Duodenal mucosa (tissue), 2 donors: ENCODE results near the gene IDE.
"Not testable (repeated sequence)": the region's sequence is repeated elsewhere in the genome, so short reads cannot be mapped to it uniquely, and the experiment has no call there.

ENCODE experiments used
- H3K27ac ChIP-seq: one replicate; pipeline ENCODE4 v1.7.0; 2013; ENCODE audit warnings: low read depth, low read length
- H3K27me3 ChIP-seq, 2 donors: one replicate each; pipeline ENCODE4 v1.7.0; 2013; ENCODE audit warnings: low read length in 2 of 2, control low read depth in 1 of 2; ENCODE audit not compliant: insufficient read depth in 2 of 2, control insufficient read depth in 1 of 2
- H3K36me3 ChIP-seq, 2 donors: one replicate each; pipeline ENCODE4 v1.7.0; 2013; ENCODE audit warnings: low read length in 2 of 2, control low read depth in 1 of 2; ENCODE audit not compliant: insufficient read depth in 2 of 2, control insufficient read depth in 1 of 2
- H3K4me1 ChIP-seq, 2 donors: one replicate each; pipeline ENCODE4 v1.7.0; 2013; ENCODE audit warnings: low read length in 2 of 2, control low read depth in 1 of 2; ENCODE audit not compliant: insufficient read depth in 2 of 2, control insufficient read depth in 1 of 2
- H3K4me3 ChIP-seq, 2 donors: one replicate each; pipeline ENCODE4 v1.7.0; 2013; ENCODE audit warnings: low read length in 2 of 2, low read depth in 1 of 2
- H3K9ac ChIP-seq, 2 donors: one replicate each; pipeline ENCODE4 v1.7.0; 2013; ENCODE audit warnings: low read length in 2 of 2, low read depth in 1 of 2
- H3K9me3 ChIP-seq, 2 donors: one replicate each; pipeline ENCODE4 v1.7.0; 2013; ENCODE audit warnings: low read length in 2 of 2, control low read depth in 1 of 2; ENCODE audit not compliant: control insufficient read depth in 1 of 2

IDE gene

GRCh38 chr10:92470026-92470425, 103.9 kb downstream of the IDE start:
- peaks cover 27 to 49% of the 10 kb centered on the region in 2 donors for H3K36me3 ChIP-seq
- no peak overlapping the region for H3K9ac ChIP-seq
- H3K9me3 ChIP-seq: no peaks in the 10 kb centered on the region

GRCh38 chr10:92464364-92464763, 109.5 kb downstream of the IDE start:
- no peaks in the 10 kb centered on the region for H3K9me3 ChIP-seq
- no peaks in the 10 kb centered on the region for H3K4me1 ChIP-seq
- no peak overlapping the region for H3K27ac ChIP-seq
- H3K36me3 ChIP-seq: peaks cover 38 to 68% of the 10 kb centered on the region in 2 donors
- no peaks in the 10 kb centered on the region for H3K27me3 ChIP-seq
- no peak overlapping the region for H3K4me3 ChIP-seq
- H3K9ac ChIP-seq: no peak overlapping the region

More at GRCh38 chr10:92470026-92470425, 103.9 kb downstream of the IDE start:
- Histone ChIP-seq H3K4me3 (no peak overlapping the region), H3K27me3 (no peaks in the 10 kb centered on the region), H3K27ac (no peak overlapping the region), H3K4me1 (no peaks in the 10 kb centered on the region)

GRCh38 chr10:92463582-92463981, 110.3 kb downstream of the IDE start:
- Histone ChIP-seq H3K27me3 (no peaks in the 10 kb centered on the region), H3K4me3 (no peak overlapping the region), H3K9me3 (no peaks in the 10 kb centered on the region), H3K27ac (no peak overlapping the region), H3K9ac (no peak overlapping the region), H3K4me1 (no peaks in the 10 kb centered on the region), H3K36me3 (peaks cover 32 to 60% of the 10 kb centered on the region in 2 donors)

- H3K9me3 ChIP-seq, H3K4me3 ChIP-seq, H3K4me1 ChIP-seq, H3K27ac ChIP-seq, H3K9ac ChIP-seq, H3K27me3 ChIP-seq: not testable (repeated sequence)
- H3K36me3 ChIP-seq: peaks cover 32 to 40% of the 10 kb centered on the region in 2 donors
Measured at GRCh38 chr10:92454955-92455354, 118.9 kb downstream of the IDE start.

GRCh38 chr10:92452313-92452712, 121.6 kb downstream of the IDE start:
- Histone ChIP-seq H3K9me3 (no peaks in the 10 kb centered on the region), H3K9ac (no peak overlapping the region), H3K27me3 (no peaks in the 10 kb centered on the region), H3K4me1 (no peaks in the 10 kb centered on the region), H3K36me3 (peaks cover 32 to 35% of the 10 kb centered on the region in 2 donors), H3K4me3 (no peak overlapping the region), H3K27ac (no peak overlapping the region)

GRCh38 chr10:92451431-92451830, 122.5 kb downstream of the IDE start:
- Histone ChIP-seq H3K27me3 (no peaks in the 10 kb centered on the region), H3K4me1 (no peaks in the 10 kb centered on the region), H3K9ac (no peak overlapping the region), H3K9me3 (no peaks in the 10 kb centered on the region), H3K27ac (no peak overlapping the region), H3K4me3 (no peak overlapping the region), H3K36me3 (peaks cover 32% of the 10 kb centered on the region in 2 donors)

- Histone ChIP-seq H3K27ac (no peak overlapping the region), H3K9me3 (no peaks in the 10 kb centered on the region), H3K4me1 (no peaks in the 10 kb centered on the region), H3K27me3 (no peaks in the 10 kb centered on the region), H3K4me3 (no peak overlapping the region), H3K36me3 (peaks cover 27% of the 10 kb centered on the region in 2 donors), H3K9ac (no peak overlapping the region)
Measured at GRCh38 chr10:92450896-92451295, 123.0 kb downstream of the IDE start.

- no peaks in the 10 kb centered on the region for H3K27me3 ChIP-seq
- H3K9ac ChIP-seq: no peak overlapping the region
- no peaks in the 10 kb centered on the region for H3K9me3 ChIP-seq
- H3K27ac ChIP-seq: no peak overlapping the region
- no peaks in the 10 kb centered on the region for H3K36me3 ChIP-seq
- no peaks in the 10 kb centered on the region for H3K4me1 ChIP-seq
- H3K4me3 ChIP-seq: no peak overlapping the region
Measured at GRCh38 chr10:92440578-92440977, 133.3 kb downstream of the IDE start.

DNA sequence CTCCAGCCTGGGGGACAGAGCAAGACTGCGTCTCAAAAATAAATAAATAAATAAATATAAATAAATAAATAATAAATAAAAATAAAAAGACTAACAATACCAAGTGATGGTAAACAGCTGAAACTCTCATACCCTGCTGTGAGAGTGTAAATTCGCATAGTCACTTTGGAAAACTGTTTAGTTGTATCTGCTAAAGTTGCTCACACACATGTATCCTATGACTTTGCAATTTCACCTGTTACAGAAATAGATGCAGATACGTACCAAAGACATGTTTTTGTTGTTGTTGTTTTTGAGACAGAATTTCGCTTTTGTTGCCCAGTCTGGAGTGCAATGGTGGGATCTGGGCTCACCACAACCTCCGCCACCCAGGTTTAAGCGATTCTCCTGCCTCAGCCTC, 135.7 kb downstream of the IDE start:
- no peak overlapping the region for H3K9ac ChIP-seq
- H3K4me3 ChIP-seq: no peak overlapping the region
- no peaks in the 10 kb centered on the region for H3K27me3 ChIP-seq
- no peak overlapping the region for H3K27ac ChIP-seq
- no peaks in the 10 kb centered on the region for H3K4me1 ChIP-seq
- H3K36me3 ChIP-seq: no peaks in the 10 kb centered on the region
- no peaks in the 10 kb centered on the region for H3K9me3 ChIP-seq

GRCh38 chr10:92436611-92437010, 137.3 kb downstream of the IDE start:
- Histone ChIP-seq H3K9ac (no peak overlapping the region), H3K27me3 (no peaks in the 10 kb centered on the region), H3K4me3 (no peak overlapping the region), H3K4me1 (no peaks in the 10 kb centered on the region), H3K9me3 (no peaks in the 10 kb centered on the region), H3K36me3 (no peaks in the 10 kb centered on the region), H3K27ac (no peak overlapping the region)

- not testable (repeated sequence) for H3K9ac ChIP-seq, H3K4me1 ChIP-seq, H3K27me3 ChIP-seq, H3K4me3 ChIP-seq, H3K9me3 ChIP-seq, H3K27ac ChIP-seq, H3K36me3 ChIP-seq
Measured at GRCh38 chr10:92436065-92436464, 137.8 kb downstream of the IDE start.
